Calu3 (cell line): ENCODE data around the gene CHKA. TPM values are rescaled to one million over a fixed set of nuclear protein-coding genes. Genes with fewer than 3 reads are reported as not detected.

Experiments used
- BruUV-seq: library from RNA; stranded (reverse); fragments of 400-500 nt; replicated peaks from 2 replicates; lab custom pipeline; 2021; lab: Mats Ljungman, UMichigan
- CTCF ChIA-PET: fragments of 300-600 bp; sonication (Branson Sonifier 250); formaldehyde crosslinking; loops from one replicate; lab custom pipeline; 2022; ENCODE audit warnings: antibody characterized with exemption; lab: Charles Lee
- DNase-seq: peaks from one replicate; pipeline ENCODE4 v3.0.0; 2022
- H3K27ac Mint-ChIP-seq: one replicate; pipeline ENCODE4 v1.8.0; 2022; ENCODE audit warnings: mixed read lengths; ENCODE audit not compliant: unreplicated experiment
- H3K27me3 Mint-ChIP-seq: one replicate; pipeline ENCODE4 v1.8.0; 2022; ENCODE audit warnings: mixed read lengths; ENCODE audit not compliant: unreplicated experiment
- H3K36me3 Mint-ChIP-seq: one replicate; pipeline ENCODE4 v1.8.0; 2022; ENCODE audit warnings: mild to moderate bottlenecking, moderate library complexity, mixed read lengths; ENCODE audit not compliant: insufficient read depth, unreplicated experiment
- H3K4me1 Mint-ChIP-seq: one replicate; pipeline ENCODE4 v1.8.0; 2022; ENCODE audit warnings: mild to moderate bottlenecking, low read depth, mixed read lengths; ENCODE audit not compliant: unreplicated experiment
- H3K4me3 Mint-ChIP-seq: one replicate; pipeline ENCODE4 v1.8.0; 2022; ENCODE audit warnings: mild to moderate bottlenecking, low read depth, moderate library complexity, mixed read lengths; ENCODE audit not compliant: unreplicated experiment
- H3K9me3 Mint-ChIP-seq: one replicate; pipeline ENCODE4 v1.8.0; 2022; ENCODE audit warnings: low read depth, mixed read lengths; ENCODE audit not compliant: unreplicated experiment
- CTCF ChIP-seq: fragments of 200-600 bp; IDR thresholded peaks from one replicate; pipeline ENCODE4 v1.8.0; 2022; ENCODE audit warnings: antibody characterized with exemption; ENCODE audit not compliant: unreplicated experiment
- intact Hi-C: fragments of 100-400 bp; cut with micrococcal nuclease; formaldehyde crosslinking; loops from one replicate; pipeline ENCODE4 v1.10.0; 2022; ENCODE audit not compliant: unreplicated experiment
- total RNA-seq: library from RNA; stranded (reverse); gene quantifications from 2 replicates; pipeline ENCODE4 v1.2.3, GENCODE V29; 2022

The CHKA gene
- total RNA-seq, 1 experiment from 2014 or later = 104 TPM

DNA sequence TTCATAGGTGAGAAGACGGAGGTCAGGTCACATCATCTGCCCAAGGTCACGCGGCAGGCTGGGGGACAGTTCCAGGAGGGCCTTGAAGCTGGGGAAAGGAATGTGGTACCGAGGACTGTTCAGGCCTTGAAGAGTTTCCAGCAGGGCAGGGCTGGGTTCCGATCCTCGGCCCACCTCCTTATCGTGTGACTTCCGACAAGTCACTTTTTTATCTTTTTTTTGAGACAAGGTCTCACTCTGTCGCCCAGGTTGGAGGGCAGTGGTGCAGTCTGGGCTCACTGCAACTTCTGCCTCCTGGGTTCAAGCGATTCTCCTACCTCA, 90.1 kb downstream of the CHKA start:
- CTCF ChIA-PET = no interaction called here
- DNase-seq = no peak
- Mint-ChIP-seq H3K36me3 (peaks cover 62% of the 10 kb centered on the region), H3K27me3 (no peaks in the 10 kb centered on the region), H3K27ac (peak overlapping the region; percentile 96), H3K4me3 (peak overlapping the region; percentile 98), H3K4me1 (peaks cover 31% of the 10 kb centered on the region), H3K9me3 (no peaks in the 10 kb centered on the region)
- no peak for TF ChIP-seq CTCF
- TSS peak; percentile 19 for BruUV-seq
- intact Hi-C loops = loop anchor here (10.0 kb wide), 1 partner anchor 174 kb away; no protein-coding TSS in a partner anchor

DNA sequence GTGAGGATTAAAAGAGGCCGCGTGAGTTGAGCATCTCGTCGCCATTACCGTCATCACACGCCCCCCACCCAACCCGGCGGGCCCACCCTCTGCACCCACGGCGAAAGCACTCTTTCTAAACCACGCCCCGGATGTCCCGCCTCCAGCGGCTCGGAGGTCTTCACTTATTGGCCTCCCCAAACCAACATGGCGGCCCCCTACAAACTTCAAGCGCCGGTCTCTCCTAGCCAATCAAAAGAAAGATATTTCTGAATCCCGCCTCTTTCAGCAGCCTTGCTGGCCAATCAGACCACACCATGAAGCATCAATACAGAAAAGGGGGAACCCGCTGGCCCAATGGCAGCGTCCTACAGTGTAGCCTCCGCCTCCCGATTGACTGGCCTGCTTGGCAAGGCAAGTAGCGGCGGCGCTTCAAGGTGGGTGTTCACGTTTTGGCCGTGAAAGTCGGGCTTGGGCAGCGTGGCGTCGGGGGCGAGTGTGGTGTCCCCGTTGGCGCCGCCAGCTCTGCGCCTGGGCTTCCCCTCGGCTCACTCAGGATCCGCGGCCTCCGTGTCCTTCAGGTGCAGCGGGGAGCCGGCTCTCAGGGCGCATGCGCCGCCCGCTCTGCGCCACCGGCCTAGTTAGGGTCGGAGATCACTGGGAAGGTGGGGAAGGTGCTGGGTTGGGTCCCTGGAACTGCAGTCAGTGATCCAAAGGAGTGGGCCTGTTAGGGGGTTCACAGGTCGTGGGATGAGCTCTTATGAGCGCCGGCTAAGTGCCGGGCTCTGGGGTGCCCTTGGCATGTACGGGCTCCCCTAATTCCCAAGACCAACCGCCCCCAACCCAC, 90.7 kb downstream of the CHKA start, which contains the start of gene NDUFS8:
Gene NDUFS8, plus strand, starts transcription at position 364 of the 826 bp plus-strand sequence. CDS start 1,471 bp downstream, outside the sequence.
- peak within 1 kb of the TSS; percentile 96 for H3K27ac Mint-ChIP-seq
- BruUV-seq = no TSS peak
- TF ChIP-seq CTCF = no peak
- peak within 1 kb of the TSS; percentile 98 for H3K4me3 Mint-ChIP-seq
- H3K9me3 Mint-ChIP-seq = no peaks in the 10 kb centered on the region
- H3K4me1 Mint-ChIP-seq = peaks cover 31% of the 10 kb centered on the region
- intact Hi-C loops = loop anchor here (10.0 kb wide), 1 partner anchor 174 kb away; no protein-coding TSS in a partner anchor
- CTCF ChIA-PET = no interaction called here
- no peaks in the 10 kb centered on the region for H3K27me3 Mint-ChIP-seq
- peaks cover 60% of the 10 kb centered on the region for H3K36me3 Mint-ChIP-seq
- DNase-seq = peak; percentile 93

DNA sequence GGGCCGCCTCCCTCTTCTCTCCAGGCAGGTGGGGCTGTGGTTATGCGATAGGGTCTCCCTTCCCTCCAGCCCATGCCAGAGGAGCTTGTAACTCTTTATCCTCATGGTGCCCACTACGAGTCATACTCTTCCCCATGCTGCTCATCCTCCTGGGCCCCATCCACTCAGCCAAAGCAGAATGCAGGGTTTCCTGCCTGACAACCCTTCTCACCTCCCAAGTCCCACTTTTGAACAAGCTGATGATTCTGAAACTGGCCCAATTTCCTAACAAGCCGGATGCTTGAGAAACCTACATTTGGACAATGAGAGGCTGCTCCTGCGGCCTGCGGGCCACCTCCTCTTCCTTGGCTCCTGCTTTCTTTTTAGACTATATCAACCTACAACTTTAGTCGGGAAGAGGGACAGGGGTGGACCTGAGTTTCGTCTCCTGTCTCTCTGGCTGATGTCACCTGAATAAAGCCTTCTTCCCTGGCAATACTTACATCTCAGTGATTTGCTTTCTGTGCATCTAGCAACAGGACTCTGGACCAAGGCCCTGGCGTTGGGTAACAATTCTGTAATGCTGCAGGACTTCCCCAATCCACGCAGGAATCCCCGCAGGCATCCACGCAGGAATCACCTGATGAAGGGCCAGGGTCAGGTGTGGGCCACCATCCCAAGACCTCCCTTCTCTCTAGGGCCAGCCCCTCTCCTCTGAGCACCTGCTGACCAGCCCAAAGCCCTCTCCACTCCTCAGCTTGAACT, 92.2 kb downstream of the CHKA start:
- CTCF ChIA-PET = interaction anchor here (0.6 kb wide), 1 partner anchor 78 kb away, joined by 3 read pairs; no protein-coding TSS in a partner anchor
- Mint-ChIP-seq H3K9me3 (no peaks in the 10 kb centered on the region), H3K27ac (peak overlapping the region; percentile 96), H3K27me3 (no peaks in the 10 kb centered on the region), H3K4me3 (peak overlapping the region; percentile 98), H3K36me3 (peaks cover 69% of the 10 kb centered on the region), H3K4me1 (peaks cover 31% of the 10 kb centered on the region)
- no peak for DNase-seq
- no TSS peak for BruUV-seq
- intact Hi-C loops = no loop called here
- no peak for TF ChIP-seq CTCF

DNA sequence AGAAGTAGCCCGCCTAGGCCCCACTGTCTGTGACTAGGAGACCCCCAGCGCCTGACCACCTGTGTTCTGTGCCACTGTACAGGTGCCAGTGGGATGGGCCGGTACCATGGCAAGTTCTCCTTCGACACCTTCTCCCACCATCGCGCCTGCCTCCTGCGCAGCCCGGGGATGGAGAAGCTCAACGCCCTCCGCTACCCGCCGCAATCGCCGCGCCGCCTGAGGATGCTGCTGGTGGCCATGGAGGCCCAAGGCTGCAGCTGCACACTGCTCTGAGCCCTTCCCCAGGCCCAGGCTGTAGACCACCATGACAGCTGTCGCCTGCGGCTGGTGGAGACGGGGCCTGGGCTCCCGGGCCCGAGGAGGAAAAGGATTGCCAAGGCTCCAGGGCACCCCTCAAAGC, 93.5 kb downstream of the CHKA start:
- DNase-seq = no peak
- no peaks in the 10 kb centered on the region for H3K9me3 Mint-ChIP-seq
- peak overlapping the region; percentile 21 for H3K4me3 Mint-ChIP-seq
- H3K27ac Mint-ChIP-seq = peak overlapping the region; percentile 82
- H3K27me3 Mint-ChIP-seq = no peaks in the 10 kb centered on the region
- H3K4me1 Mint-ChIP-seq = peaks cover 31% of the 10 kb centered on the region
- H3K36me3 Mint-ChIP-seq = peaks cover 70% of the 10 kb centered on the region
- BruUV-seq = no TSS peak
- CTCF ChIA-PET = no interaction called here
- TF ChIP-seq CTCF = no peak
- intact Hi-C loops = no loop called here
